Measurements from ENCODE around the gene ATOSB. TPM values are rescaled to one million over a fixed set of nuclear protein-coding genes. Genes with fewer than 3 reads are reported as not detected.

Gene ATOSB
- total RNA-seq, 3 donors from 2014 or later, result 32.3 to 35.0 (median 32.9) TPM

GRCh38 chr9:35054185-35054835, 61.4 kb downstream of the ATOSB start:
- intact Hi-C loops (cut with DNase I, micrococcal nuclease), result no loop called here
- ATAC-seq (no peak), DNase-seq (no peak)
- peaks cover 25% of the 10 kb centered on the region for H3K36me3 ChIP-seq (ENCODE audit: low read depth)
- H3K4me3 ChIP-seq, result no peak overlapping the region
- no peaks in the 10 kb centered on the region for H3K4me1 ChIP-seq (ENCODE audit: low read depth)
- H3K9me3 ChIP-seq, result no peaks in the 10 kb centered on the region
- TF ChIP-seq, protein P1, sequence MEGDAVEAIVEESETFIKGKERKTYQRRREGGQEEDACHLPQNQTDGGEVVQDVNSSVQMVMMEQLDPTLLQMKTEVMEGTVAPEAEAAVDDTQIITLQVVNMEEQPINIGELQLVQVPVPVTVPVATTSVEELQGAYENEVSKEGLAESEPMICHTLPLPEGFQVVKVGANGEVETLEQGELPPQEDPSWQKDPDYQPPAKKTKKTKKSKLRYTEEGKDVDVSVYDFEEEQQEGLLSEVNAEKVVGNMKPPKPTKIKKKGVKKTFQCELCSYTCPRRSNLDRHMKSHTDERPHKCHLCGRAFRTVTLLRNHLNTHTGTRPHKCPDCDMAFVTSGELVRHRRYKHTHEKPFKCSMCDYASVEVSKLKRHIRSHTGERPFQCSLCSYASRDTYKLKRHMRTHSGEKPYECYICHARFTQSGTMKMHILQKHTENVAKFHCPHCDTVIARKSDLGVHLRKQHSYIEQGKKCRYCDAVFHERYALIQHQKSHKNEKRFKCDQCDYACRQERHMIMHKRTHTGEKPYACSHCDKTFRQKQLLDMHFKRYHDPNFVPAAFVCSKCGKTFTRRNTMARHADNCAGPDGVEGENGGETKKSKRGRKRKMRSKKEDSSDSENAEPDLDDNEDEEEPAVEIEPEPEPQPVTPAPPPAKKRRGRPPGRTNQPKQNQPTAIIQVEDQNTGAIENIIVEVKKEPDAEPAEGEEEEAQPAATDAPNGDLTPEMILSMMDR (IDR thresholded peaks at IDR 0.05), result no peak

Other genes with a start within 250 kb of the ATOSB start
- 1 to 10 TPM in 1 of 3 donors, under 1 TPM in 1, not detected in 1; 0.55 to 1.3 TPM for gene PHF24, start 157.6 kb downstream of the ATOSB start, total RNA-seq
- gene DNAJB5, start 126.1 kb downstream of the ATOSB start, total RNA-seq, result 10 to 100 TPM in 1 of 3 donors, 1 to 10 TPM in 2; 1.2 to 32.9 (median 5.8) TPM
- 100 to 1,000 TPM; 150 to 193 (median 174) TPM for gene VCP, start 43.2 kb downstream of the ATOSB start, total RNA-seq
- 10 to 100 TPM; 19.0 to 22.7 (median 20.7) TPM for gene FANCG, start 35.9 kb downstream of the ATOSB start, total RNA-seq
- 10 to 100 TPM; 22.3 to 35.8 (median 32.9) TPM for gene PIGO, start 19.3 kb downstream of the ATOSB start, total RNA-seq
- gene STOML2, start 12.7 kb downstream of the ATOSB start, total RNA-seq, result 100 to 1,000 TPM in 2 of 3 donors, 10 to 100 TPM in 1; 96.3 to 109 (median 100) TPM
- gene UNC13B, start 46.1 kb upstream of the ATOSB start, total RNA-seq, result 10 to 100 TPM; 42.9 to 68.2 (median 50.9) TPM

Measured in mucosa of descending colon (tissue), 3 donors.